ENCODE data around the gene VWA8.

The VWA8 gene

GRCh38 chr13:41660411-41660810 lies 300.5 kb downstream of the VWA8 start:
- Histone ChIP-seq H4K20me1 (ENCODE audit: insufficient read depth, low read length) (no peaks in the 10 kb centered on the region), H3K4me3 (ENCODE audit: low read length) (no peak overlapping the region), H3K27ac (ENCODE audit: low read length) (no peak overlapping the region), H3K4me2 (ENCODE audit: low read length) (no peak overlapping the region), H2AFZ (ENCODE audit: low read depth, low read length) (no peak overlapping the region), H3K9me3 (ENCODE audit: insufficient read depth, low read length) (no peaks in the 10 kb centered on the region), H3K27me3 (ENCODE audit: low read depth, low read length) (no peaks in the 10 kb centered on the region), H3K4me1 (ENCODE audit: low read length) (peaks cover 12% of the 10 kb centered on the region), H3K9ac (ENCODE audit: low read length) (no peak overlapping the region), H3K36me3 (replicated peaks; ENCODE audit: low read depth, low read length) (no peaks in the 10 kb centered on the region), H3K79me2 (ENCODE audit: low read length) (no peaks in the 10 kb centered on the region)
- TF ChIP-seq CTCF (IDR thresholded peaks at IDR 0.05; ENCODE audit: low read depth, low read length) = no peak
- no peak for TF ChIP-seq EZH2phosphoT487 (IDR thresholded peaks at IDR 0.05; ENCODE audit: low read depth)

- H2AFZ ChIP-seq (ENCODE audit: low read depth, low read length) = no peak overlapping the region
- peak; percentile 18; the same call in 1 of the 2 replicates for TF ChIP-seq CTCF (IDR thresholded peaks at IDR 0.05; ENCODE audit: low read depth, low read length)
- no peak for TF ChIP-seq EZH2phosphoT487 (IDR thresholded peaks at IDR 0.05; ENCODE audit: low read depth)
- no peaks in the 10 kb centered on the region for H3K27me3 ChIP-seq (ENCODE audit: low read depth, low read length)
- H3K36me3 ChIP-seq (replicated peaks; ENCODE audit: low read depth, low read length) = no peaks in the 10 kb centered on the region
- H3K27ac ChIP-seq (ENCODE audit: low read length) = no peak overlapping the region
- no peaks in the 10 kb centered on the region for H4K20me1 ChIP-seq (ENCODE audit: insufficient read depth, low read length)
- no peak overlapping the region for H3K4me2 ChIP-seq (ENCODE audit: low read length)
- H3K4me3 ChIP-seq (ENCODE audit: low read length) = no peak overlapping the region
- peaks cover 24% of the 10 kb centered on the region for H3K4me1 ChIP-seq (ENCODE audit: low read length)
- no peaks in the 10 kb centered on the region for H3K79me2 ChIP-seq (ENCODE audit: low read length)
- H3K9me3 ChIP-seq (ENCODE audit: insufficient read depth, low read length) = no peaks in the 10 kb centered on the region
- no peak overlapping the region for H3K9ac ChIP-seq (ENCODE audit: low read length)
Observed at GRCh38 chr13:41658057-41658661, 302.8 kb downstream of the VWA8 start.

- TF ChIP-seq CTCF (IDR thresholded peaks at IDR 0.05; ENCODE audit: low read depth, low read length) = no peak
- no peak for TF ChIP-seq EZH2phosphoT487 (IDR thresholded peaks at IDR 0.05; ENCODE audit: low read depth)
- Histone ChIP-seq H3K4me2 (ENCODE audit: low read length) (peak overlapping the region; percentile 55), H3K9me3 (ENCODE audit: insufficient read depth, low read length) (no peaks in the 10 kb centered on the region), H3K9ac (ENCODE audit: low read length) (no peak overlapping the region), H4K20me1 (ENCODE audit: insufficient read depth, low read length) (no peaks in the 10 kb centered on the region), H3K27ac (ENCODE audit: low read length) (peak overlapping the region; percentile 29), H3K79me2 (ENCODE audit: low read length) (no peaks in the 10 kb centered on the region), H3K27me3 (ENCODE audit: low read depth, low read length) (no peaks in the 10 kb centered on the region), H3K36me3 (replicated peaks; ENCODE audit: low read depth, low read length) (no peaks in the 10 kb centered on the region), H2AFZ (ENCODE audit: low read depth, low read length) (0 out of 2 replicates have a peak overlapping the region, but pooled peaks have one; percentile 12), H3K4me1 (ENCODE audit: low read length) (peaks cover 24% of the 10 kb centered on the region), H3K4me3 (ENCODE audit: low read length) (0 out of 2 replicates have a peak overlapping the region, but pooled peaks have one; percentile 12)
Observed at GRCh38 chr13:41655997-41656396, 304.9 kb downstream of the VWA8 start.

GRCh38 chr13:41654796-41655195 lies 306.1 kb downstream of the VWA8 start:
- Histone ChIP-seq H3K79me2 (ENCODE audit: low read length) (no peaks in the 10 kb centered on the region), H4K20me1 (ENCODE audit: insufficient read depth, low read length) (no peaks in the 10 kb centered on the region), H3K27me3 (ENCODE audit: low read depth, low read length) (no peaks in the 10 kb centered on the region), H3K9me3 (ENCODE audit: insufficient read depth, low read length) (no peaks in the 10 kb centered on the region), H2AFZ (ENCODE audit: low read depth, low read length) (no peak overlapping the region), H3K36me3 (replicated peaks; ENCODE audit: low read depth, low read length) (no peaks in the 10 kb centered on the region), H3K4me2 (ENCODE audit: low read length) (peak overlapping the region; percentile 33), H3K4me1 (ENCODE audit: low read length) (peaks cover 24% of the 10 kb centered on the region), H3K27ac (ENCODE audit: low read length) (peak overlapping the region; percentile 17; the same call in 1 of the 2 replicates), H3K9ac (ENCODE audit: low read length) (no peak overlapping the region), H3K4me3 (ENCODE audit: low read length) (no peak overlapping the region)
- no peak for TF ChIP-seq CTCF (IDR thresholded peaks at IDR 0.05; ENCODE audit: low read depth, low read length)

Data from OCI-LY3 (cell line).